ENCODE data around the gene ROBO1.

- TF ChIP-seq ZNF384 (IDR thresholded peaks at IDR 0.05) (no peak), SP1 (IDR thresholded peaks at IDR 0.05) (no peak), PKNOX1 (IDR thresholded peaks at IDR 0.05) (no peak), LEF1 (IDR thresholded peaks at IDR 0.05; ENCODE audit: borderline replicate concordance) (no peak), TARDBP (IDR thresholded peaks at IDR 0.05) (no peak), SUZ12 (IDR thresholded peaks at IDR 0.05) (no peak), FOXK2 (IDR thresholded peaks at IDR 0.05) (no peak)
Observed at GRCh38 chr3:78976200-78976599, 791.6 kb downstream of the ROBO1 start.
